A673 (cell line): ENCODE data around the gene DNM1. TPM values are rescaled to one million over a fixed set of nuclear protein-coding genes. Genes with fewer than 3 reads are reported as not detected.
A peak's percentile ranks its signal among the peaks of the same experiment; 100 is the strongest.

Source experiments
- BruUV-seq: library from RNA; stranded (reverse); fragments of 400-500 nt; replicated peaks from 2 replicates; lab custom pipeline; 2021; lab: Mats Ljungman, UMichigan
- CTCF ChIA-PET: fragments of 300-600 bp; sonication (Branson Sonifier 250); formaldehyde crosslinking; loops from one replicate; lab custom pipeline; 2022; ENCODE audit warnings: antibody characterized with exemption; lab: Charles Lee
- POLR2A ChIA-PET: fragments of 300-600 bp; sonication (Branson Sonifier 250); formaldehyde crosslinking; loops from one replicate; lab custom pipeline; 2022; ENCODE audit warnings: antibody characterized with exemption; ENCODE audit not compliant: low non-redundant PET; lab: Charles Lee
- DNase-seq: peaks from one replicate; pipeline ENCODE4 v3.0.0-alpha.2; 2015; ENCODE audit warnings: low spot score
- H3K27ac ChIP-seq: fragments of 200-600 bp; sonication (generic); 2 replicates; pipeline ENCODE4 v1.5.1; 2016; ENCODE audit warnings: mixed run types, low read depth, mild to moderate bottlenecking, mixed read lengths, antibody characterized with exemption, low read length; ENCODE audit not compliant: poor library complexity, severe bottlenecking
- H3K27me3 ChIP-seq: fragments of 200-600 bp; sonication (generic); replicated peaks from 2 replicates; pipeline ENCODE4 v1.6.1; 2017; ENCODE audit warnings: mixed run types, low read depth, mild to moderate bottlenecking, mixed read lengths, antibody characterized with exemption, low read length; ENCODE audit not compliant: insufficient read depth, poor library complexity
- H3K36me3 ChIP-seq: fragments of 200-600 bp; sonication (generic); 2 replicates; pipeline ENCODE4 v1.6.1; 2016; ENCODE audit warnings: mixed run types, mild to moderate bottlenecking, mixed read lengths, antibody characterized with exemption, low read length; ENCODE audit not compliant: insufficient read depth, poor library complexity, severe bottlenecking
- H3K4me1 ChIP-seq: fragments of 200-600 bp; sonication (generic); 2 replicates; pipeline ENCODE4 v1.6.1; 2017; ENCODE audit warnings: mixed run types, mild to moderate bottlenecking, mixed read lengths, antibody characterized with exemption, low read length; ENCODE audit not compliant: insufficient read depth, poor library complexity, severe bottlenecking
- H3K4me3 ChIP-seq: fragments of 200-600 bp; sonication (generic); 2 replicates; pipeline ENCODE4 v1.5.1; 2016; ENCODE audit warnings: low read depth, mixed run types, mild to moderate bottlenecking, mixed read lengths, low read length; ENCODE audit not compliant: poor library complexity, severe bottlenecking
- H3K9me3 ChIP-seq: fragments of 200-600 bp; sonication (generic); 2 replicates; pipeline ENCODE4 v1.6.1; 2016; ENCODE audit warnings: mixed run types, low read depth, mild to moderate bottlenecking, mixed read lengths, antibody characterized with exemption, low read length; ENCODE audit not compliant: poor library complexity, severe bottlenecking
- CTCF ChIP-seq: fragments of 300-800, 200-600 bp; sonication (generic); conservative IDR thresholded peaks from 2 replicates; pipeline ENCODE4 v1.5.1; 2017; ENCODE audit warnings: low read depth, mild to moderate bottlenecking, antibody characterized with exemption, low read length, moderate library complexity, mixed read lengths
- EZH2 ChIP-seq: fragments of 200-600 bp; sonication (generic); IDR thresholded peaks from 2 replicates; pipeline ENCODE4 v1.6.1; 2017; ENCODE audit warnings: borderline replicate concordance, low read depth, mild to moderate bottlenecking, mixed read lengths, antibody characterized with exemption, low read length; ENCODE audit not compliant: poor library complexity, severe bottlenecking
- intact Hi-C: fragments of 100-400 bp; cut with micrococcal nuclease; formaldehyde crosslinking; loops from one replicate; pipeline ENCODE4 v1.10.0; 2022; ENCODE audit not compliant: unreplicated experiment
- total RNA-seq: library from RNA; stranded (reverse); gene quantifications from 2 replicates; pipeline ENCODE4 v1.2.3, GENCODE V29; 2021

The DNM1 gene
- total RNA-seq, 1 experiment from 2014 or later = 7.6 TPM

GRCh38 chr9:128254362-128254761, 51.2 kb downstream of the DNM1 start:
- TF ChIP-seq EZH2 (no peak), CTCF (no peak)
- DNase-seq = no peak
- H3K27me3 ChIP-seq = no peaks in the 10 kb centered on the region
- intact Hi-C loops = no loop called here
- CTCF ChIA-PET = no interaction called here
- H3K36me3 ChIP-seq = peaks cover 2% of the 10 kb centered on the region
- no peaks in the 10 kb centered on the region for H3K9me3 ChIP-seq
- POLR2A ChIA-PET = no interaction called here
- no peak overlapping the region for H3K4me3 ChIP-seq
- no peak overlapping the region for H3K27ac ChIP-seq
- no TSS peak for BruUV-seq
- H3K4me1 ChIP-seq = peaks cover 7% of the 10 kb centered on the region

- no TSS peak for BruUV-seq
- ChIA-PET POLR2A (no interaction called here), CTCF (interaction anchor here (0.6 to 0.9 kb wide), 4 partner anchors 9 to 966 kb away, joined by 3 to 11 read pairs (median 5); no protein-coding TSS in a partner anchor)
- Histone ChIP-seq H3K9me3 (no peaks in the 10 kb centered on the region), H3K4me3 (no peak overlapping the region), H3K4me1 (peaks cover 7% of the 10 kb centered on the region), H3K27ac (no peak overlapping the region), H3K36me3 (peaks cover 3% of the 10 kb centered on the region), H3K27me3 (no peaks in the 10 kb centered on the region)
- intact Hi-C loops = no loop called here
- DNase-seq = peak; percentile 75
- TF ChIP-seq CTCF = peak; percentile 94
- no peak for TF ChIP-seq EZH2
Observed at GRCh38 chr9:128254855-128255759, 51.9 kb downstream of the DNM1 start.

GRCh38 chr9:128257086-128257825, 54.1 kb downstream of the DNM1 start:
- ChIA-PET CTCF (no interaction called here), POLR2A (interaction anchor here (1.0 kb wide), 1 partner anchor 296 kb away, joined by 4 read pairs; no protein-coding TSS in a partner anchor)
- intact Hi-C loops = no loop called here
- no peak for DNase-seq
- no peaks in the 10 kb centered on the region for H3K9me3 ChIP-seq
- H3K4me1 ChIP-seq = no peaks in the 10 kb centered on the region
- no peak overlapping the region for H3K27ac ChIP-seq
- H3K4me3 ChIP-seq = no peak overlapping the region
- TF ChIP-seq EZH2 = no peak
- no peak for TF ChIP-seq CTCF
- BruUV-seq = no TSS peak
- H3K27me3 ChIP-seq = no peaks in the 10 kb centered on the region
- peaks cover 19% of the 10 kb centered on the region for H3K36me3 ChIP-seq
